Hematopoietic multipotent progenitor cell treated with erythropoietin and hydrocortisone succinate and interleukin-3 and kit ligand, for 17 days (in vitro differentiated cells): ENCODE measurements around the gene SMOC1.

ENCODE experiments used
- DNase-seq: peaks from one replicate; pipeline ENCODE4 v3.0.0-alpha.2; 2015; ENCODE audit warnings: low spot score

The SMOC1 gene, protein sequence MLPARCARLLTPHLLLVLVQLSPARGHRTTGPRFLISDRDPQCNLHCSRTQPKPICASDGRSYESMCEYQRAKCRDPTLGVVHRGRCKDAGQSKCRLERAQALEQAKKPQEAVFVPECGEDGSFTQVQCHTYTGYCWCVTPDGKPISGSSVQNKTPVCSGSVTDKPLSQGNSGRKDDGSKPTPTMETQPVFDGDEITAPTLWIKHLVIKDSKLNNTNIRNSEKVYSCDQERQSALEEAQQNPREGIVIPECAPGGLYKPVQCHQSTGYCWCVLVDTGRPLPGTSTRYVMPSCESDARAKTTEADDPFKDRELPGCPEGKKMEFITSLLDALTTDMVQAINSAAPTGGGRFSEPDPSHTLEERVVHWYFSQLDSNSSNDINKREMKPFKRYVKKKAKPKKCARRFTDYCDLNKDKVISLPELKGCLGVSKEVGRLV

DNA sequence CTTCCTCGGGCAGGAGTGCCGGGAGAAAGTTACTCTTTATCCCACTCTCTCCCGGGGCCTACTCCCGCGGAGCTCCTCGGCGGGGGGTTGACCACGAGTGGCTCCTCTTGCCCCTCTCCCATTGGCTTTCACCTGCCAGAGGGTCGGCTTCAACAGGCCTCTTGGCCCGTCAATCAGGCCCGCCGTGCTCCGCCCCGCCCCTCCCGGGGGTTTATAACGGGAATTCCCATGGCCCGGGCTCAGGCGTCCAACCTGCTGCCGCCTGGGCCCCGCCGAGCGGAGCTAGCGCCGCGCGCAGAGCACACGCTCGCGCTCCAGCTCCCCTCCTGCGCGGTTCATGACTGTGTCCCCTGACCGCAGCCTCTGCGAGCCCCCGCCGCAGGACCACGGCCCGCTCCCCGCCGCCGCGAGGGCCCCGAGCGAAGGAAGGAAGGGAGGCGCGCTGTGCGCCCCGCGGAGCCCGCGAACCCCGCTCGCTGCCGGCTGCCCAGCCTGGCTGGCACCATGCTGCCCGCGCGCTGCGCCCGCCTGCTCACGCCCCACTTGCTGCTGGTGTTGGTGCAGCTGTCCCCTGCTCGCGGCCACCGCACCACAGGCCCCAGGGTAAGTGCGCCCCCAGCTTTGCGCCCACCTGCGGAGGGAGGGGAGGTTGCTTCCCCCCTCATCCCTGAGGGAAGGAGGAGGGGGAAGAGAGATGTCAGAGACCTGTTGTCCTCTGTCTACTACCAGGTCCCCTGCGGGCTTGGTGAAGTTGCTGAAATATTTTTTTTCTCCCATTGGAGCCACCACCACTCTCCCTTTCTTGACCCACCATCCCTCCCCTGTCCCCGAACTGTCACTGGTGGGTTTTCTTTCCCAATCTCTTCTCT, at the start of gene SMOC1:
SMOC1 (plus strand) TSS at position 242 of the 869 bp plus-strand sequence; CDS start at position 505, 263 bp downstream.
- no peak for DNase-seq

- DNase-seq, result no peak
These were observed 40.3 kb upstream of the SMOC1 start for GRCh38 chr14:69838881-69839416.

DNA sequence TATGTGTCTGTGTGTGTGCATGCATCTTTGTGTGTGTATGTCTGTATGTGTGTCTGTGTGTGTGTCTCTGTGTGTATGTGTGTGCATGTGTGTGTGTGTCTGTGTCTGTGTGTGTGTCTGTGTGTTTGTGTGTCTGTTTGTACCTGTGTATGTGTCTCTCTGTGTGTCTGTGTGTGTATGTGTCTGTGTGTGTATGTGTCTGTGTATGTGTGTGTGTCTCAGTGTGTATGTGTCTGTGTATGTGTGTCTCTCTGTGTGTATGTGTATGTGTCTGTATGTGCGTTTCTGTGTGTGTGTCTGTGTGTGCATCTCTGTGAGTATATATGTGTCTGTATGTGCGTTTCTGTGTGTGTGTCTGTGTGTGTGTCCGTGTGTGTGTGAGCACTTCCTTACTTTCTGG, 39.6 kb upstream of the SMOC1 start:
- DNase-seq, result no peak

DNA sequence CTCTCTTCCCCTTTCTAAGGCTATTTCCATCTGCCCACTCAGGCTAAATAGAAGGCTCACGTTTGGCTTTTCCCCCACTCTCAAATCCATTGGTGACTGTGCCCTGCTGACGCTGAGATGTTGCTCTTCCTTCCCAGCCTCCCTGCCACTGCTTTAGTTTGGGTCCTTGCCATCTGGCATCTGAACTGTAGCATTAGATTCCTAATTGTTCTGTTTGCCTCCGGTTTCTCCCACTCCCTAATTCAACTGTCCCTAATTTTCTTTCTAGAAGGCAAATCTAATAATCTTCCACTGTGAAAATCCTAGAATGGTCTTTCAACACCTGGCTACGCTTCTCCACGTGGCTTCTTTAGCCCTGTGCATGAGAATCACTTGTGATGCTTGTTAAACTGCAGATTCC, 37.6 kb upstream of the SMOC1 start:
- DNase-seq, result no peak

- DNase-seq, result no peak
These were observed 36.4 kb upstream of the SMOC1 start for GRCh38 chr14:69842686-69843420.

DNA sequence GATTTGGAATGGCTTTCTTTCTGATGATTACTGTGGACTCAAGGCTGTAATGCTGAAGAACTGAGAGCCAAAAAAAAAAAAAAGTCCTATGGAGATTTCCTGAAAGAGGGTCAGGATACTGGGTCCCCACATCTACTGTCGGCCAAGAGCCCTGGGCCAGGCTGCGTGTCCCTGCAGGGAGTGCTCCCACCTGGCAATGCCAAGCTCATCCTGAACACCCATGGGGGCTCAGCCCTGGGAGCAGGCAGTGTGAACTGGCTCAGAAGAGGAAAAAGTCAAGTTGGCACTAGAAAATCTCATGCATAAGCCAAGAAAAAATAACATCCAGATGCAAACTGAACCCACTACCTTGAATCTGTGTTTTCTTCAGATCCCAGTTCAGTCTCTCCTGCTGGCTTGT, 35.0 kb upstream of the SMOC1 start:
- no peak for DNase-seq

DNA sequence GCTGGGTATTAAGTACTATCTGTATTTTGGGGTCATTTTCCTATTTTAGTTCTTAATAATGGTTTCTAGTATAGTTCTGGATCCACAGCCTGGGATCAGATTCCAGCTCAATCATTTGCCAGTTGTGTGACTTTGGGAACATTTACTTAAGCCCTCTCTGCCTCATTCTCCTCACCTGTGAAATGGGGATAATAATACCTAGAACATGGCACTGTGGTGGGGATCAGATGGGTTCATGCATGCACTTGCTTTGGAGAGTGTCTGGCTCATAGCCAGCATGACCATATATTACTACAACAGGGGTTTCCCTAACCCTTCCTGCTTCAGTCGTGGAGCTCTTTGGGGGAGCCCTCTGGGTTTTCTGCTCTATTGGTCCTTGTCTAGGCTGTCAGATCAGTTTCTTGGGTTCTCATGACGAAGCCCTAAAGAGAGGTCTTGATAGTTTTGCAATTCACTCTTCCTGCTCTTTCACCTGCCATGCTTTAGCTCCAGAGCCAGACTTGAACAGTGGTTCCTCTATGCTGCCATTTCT, 34.1 kb upstream of the SMOC1 start:
- no peak for DNase-seq

GRCh38 chr14:69845787-69846186, 33.4 kb upstream of the SMOC1 start:
- no peak for DNase-seq

- no peak for DNase-seq
These were observed 31.1 kb upstream of the SMOC1 start for GRCh38 chr14:69848156-69848555.

DNA sequence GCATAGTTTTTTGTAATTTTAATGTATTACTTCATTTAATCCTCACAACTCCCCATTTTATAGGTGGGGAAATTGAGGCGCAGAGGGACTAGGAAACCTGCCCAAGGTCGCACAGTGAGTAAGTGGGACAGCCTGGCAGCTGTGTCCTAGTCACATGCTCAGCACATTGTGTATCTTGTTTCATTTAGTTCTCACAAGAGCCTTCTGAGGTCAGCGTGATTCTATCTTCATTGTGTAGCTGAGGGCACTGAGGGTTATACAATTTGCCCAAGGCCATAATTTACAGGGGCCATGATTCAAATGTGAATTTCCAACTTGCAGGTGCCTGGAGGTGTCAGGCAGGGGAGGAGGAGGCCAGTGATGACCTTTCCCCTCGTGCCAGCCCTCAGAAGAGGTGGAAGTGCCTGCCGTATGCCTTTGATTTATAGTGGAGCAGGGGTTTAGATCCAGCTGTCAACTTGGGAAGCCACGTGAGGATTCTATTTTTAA, 30.3 kb upstream of the SMOC1 start:
- no peak for DNase-seq

GRCh38 chr14:69850086-69850735, 29.0 kb upstream of the SMOC1 start:
- no peak for DNase-seq

- DNase-seq, result no peak
These were observed 28.5 kb upstream of the SMOC1 start for GRCh38 chr14:69850736-69851112.

DNA sequence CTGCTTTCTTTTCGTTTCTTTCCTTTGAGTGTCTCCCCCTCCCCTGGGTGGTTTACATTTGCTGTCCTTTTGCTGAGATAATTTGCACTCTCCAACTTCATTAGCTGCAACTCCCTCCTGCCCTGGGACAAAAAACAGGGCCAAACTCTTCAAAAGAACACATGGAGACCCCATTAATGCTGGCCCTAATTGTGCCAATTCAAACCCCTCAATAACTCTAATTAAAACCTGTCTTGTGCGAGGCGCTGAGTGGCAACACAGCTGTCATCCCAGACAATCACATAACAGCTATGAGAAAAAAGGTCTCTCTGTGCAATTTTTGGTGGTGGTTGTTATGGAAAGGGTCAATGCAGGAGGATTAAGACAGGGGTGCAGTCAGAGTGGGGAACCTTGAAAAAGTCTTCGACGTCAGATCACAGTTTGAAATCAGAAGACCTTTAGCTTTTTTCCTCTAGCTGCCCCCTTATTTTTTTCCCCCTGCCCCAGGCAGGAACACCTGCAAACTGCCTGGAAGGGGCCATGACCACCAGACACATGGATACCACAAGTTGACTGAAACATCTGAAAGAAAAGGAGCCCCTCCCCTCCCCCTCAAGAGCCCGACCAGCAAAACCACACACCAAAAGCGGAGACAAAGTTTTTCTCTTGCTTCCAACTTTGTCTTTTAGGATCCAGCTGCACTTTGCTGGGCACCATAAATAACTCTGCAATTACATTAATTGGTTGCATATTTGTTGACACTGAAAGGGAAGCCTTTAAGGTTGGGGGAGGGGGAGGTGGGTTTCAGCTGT, 26.5 kb upstream of the SMOC1 start:
- DNase-seq, result no peak

DNA sequence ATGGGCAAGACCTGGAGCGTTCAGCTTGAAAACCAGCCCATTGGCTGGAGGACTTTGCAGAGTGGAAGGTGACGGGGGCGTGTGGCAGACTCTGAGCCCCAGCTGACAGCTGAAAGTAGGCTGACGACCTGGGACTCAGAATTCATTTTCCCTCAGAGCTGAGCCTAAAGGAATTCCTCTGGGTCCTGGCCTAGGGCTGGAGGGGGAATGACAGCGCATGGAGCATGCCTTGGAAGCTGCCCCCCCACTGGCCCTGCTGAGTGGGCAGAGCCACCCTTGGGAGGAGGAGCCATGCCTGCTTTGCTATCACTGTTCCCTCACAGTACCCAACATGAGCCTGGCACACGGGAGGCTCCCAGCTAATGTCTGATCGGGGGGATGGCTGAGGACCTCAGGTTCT, 25.4 kb upstream of the SMOC1 start:
- no peak for DNase-seq

DNA sequence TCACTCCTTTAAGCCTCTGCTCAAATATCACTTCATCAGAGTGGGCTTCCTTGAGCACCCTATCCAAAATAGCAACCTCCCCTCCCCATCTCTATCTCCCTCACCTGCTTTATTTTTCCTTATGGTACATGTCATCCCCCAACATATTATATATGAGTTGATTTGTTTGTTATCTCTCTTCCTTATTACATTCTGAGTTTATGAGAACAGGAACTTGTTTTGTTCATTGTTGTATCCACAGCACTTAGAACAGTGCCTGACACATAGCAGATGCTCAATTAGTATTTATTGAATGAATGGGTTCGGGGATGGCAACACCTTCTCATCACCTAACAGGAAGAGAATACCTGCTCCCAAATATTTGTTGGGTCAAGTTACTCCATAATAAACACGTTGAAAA, 24.6 kb upstream of the SMOC1 start:
- DNase-seq, result no peak

GRCh38 chr14:69855180-69855832, 23.9 kb upstream of the SMOC1 start:
- no peak for DNase-seq

DNA sequence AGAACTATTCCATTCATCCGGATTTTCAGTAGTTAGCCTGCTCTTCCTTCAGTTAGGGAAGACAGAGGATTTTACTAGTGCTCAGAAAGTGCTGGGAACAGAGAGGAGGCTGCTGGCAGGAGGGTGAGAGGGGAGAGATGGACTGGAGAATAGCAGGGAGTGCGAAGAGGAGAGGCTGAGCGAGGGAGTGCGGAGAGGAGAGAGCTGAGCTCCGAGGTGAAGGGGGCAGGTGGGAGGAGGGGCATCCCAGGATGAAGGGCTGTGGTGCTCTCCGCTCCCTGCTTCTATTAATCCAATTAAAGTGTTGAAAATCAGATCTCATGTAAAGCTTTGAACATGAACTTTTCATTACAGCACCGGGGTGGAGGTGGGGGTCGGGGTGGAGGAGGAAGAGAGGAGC, 20.4 kb upstream of the SMOC1 start:
- DNase-seq, result no peak

GRCh38 chr14:69859591-69859990, 19.6 kb upstream of the SMOC1 start:
- no peak for DNase-seq

- no peak for DNase-seq
These were observed 19.0 kb upstream of the SMOC1 start for GRCh38 chr14:69860221-69860620.

DNA sequence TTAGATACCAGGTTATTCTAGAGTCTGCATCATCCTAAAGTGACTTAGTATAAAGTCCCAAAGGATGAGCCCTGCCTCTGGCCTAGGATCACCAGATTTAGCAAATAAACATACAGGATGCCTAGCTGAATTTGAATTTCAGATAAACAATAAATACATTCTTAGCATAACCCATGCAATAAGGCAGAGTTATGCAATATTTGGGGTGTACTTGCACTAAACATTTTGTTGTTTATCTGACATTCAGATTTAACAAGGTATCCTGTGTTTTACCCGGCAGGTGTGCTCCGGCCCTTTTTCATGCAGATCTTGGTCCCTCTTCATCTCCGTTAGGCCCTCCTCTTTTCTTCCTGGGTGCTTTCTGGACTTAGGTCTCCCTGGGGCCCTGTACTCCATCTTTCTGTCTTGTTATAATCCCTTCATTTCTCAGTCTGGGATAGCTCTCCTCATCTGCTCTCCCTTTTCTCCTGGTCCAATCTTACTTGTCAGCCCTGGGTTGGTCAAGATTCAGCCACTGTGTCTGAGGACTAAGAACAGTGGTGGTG, 18.1 kb upstream of the SMOC1 start:
- no peak for DNase-seq
